Posterior cingulate gyrus (tissue), 11 donors: ENCODE data around the gene RNF220.
"Not testable (repeated sequence)": the region's sequence is repeated elsewhere in the genome, so short reads cannot be mapped to it uniquely, and the experiment has no call there.

Source experiments
- DNase-seq, 10 donors: peaks; one replicate each; pipeline versions ENCODE4 v3.0.0 to v3.0.0-alpha.2; 2020 to 2021; ENCODE audit warnings: mixed read lengths in 3 of 10
- intact Hi-C: fragments of 100-400 bp; cut with DNase I; formaldehyde crosslinking; loops from one replicate; pipeline ENCODE4 v1.15.1; 2023

RNF220 gene

GRCh38 chr1:44483089-44483874 lies 78.2 kb downstream of the RNF220 start:
- intact Hi-C loops: no loop called here
- no peak for DNase-seq

- DNase-seq: no peak
- intact Hi-C loops: no loop called here
Observed at GRCh38 chr1:44484155-44484688, 79.2 kb downstream of the RNF220 start.

GRCh38 chr1:44485229-44485933 lies 80.3 kb downstream of the RNF220 start:
- intact Hi-C loops: no loop called here
- no peak for DNase-seq

- DNase-seq: no peak
- intact Hi-C loops: no loop called here
Observed at GRCh38 chr1:44485934-44486460, 80.9 kb downstream of the RNF220 start.

- DNase-seq: no peak
- intact Hi-C loops: no loop called here
Observed at GRCh38 chr1:44489481-44489880, 84.4 kb downstream of the RNF220 start.

- intact Hi-C loops: loop anchor here (5.0 to 10.0 kb wide), 2 partner anchors 79 to 158 kb away; no protein-coding TSS in a partner anchor
- DNase-seq: peak in 1 of 10 donors; percentile 83
Observed at GRCh38 chr1:44496541-44497171, 91.6 kb downstream of the RNF220 start.

- intact Hi-C loops: loop anchor here (5.0 to 10.0 kb wide), 2 partner anchors 80 to 157 kb away; no protein-coding TSS in a partner anchor
- peak in 1 of 10 donors; percentile 83 for DNase-seq
Observed at GRCh38 chr1:44497422-44498170, 92.5 kb downstream of the RNF220 start.

GRCh38 chr1:44499306-44499705 lies 94.3 kb downstream of the RNF220 start:
- no peak for DNase-seq
- intact Hi-C loops: loop anchor here (5.0 to 10.0 kb wide), 2 partner anchors 82 to 155 kb away; no protein-coding TSS in a partner anchor

- DNase-seq: peak in 6 of 10 donors; percentile 48 to 93 (median 68)
- intact Hi-C loops: loop anchor here (5.0 kb wide), 1 partner anchor 93 kb away; the partner anchor contains the start of gene RNF220
Observed at GRCh38 chr1:44500181-44501046, 95.4 kb downstream of the RNF220 start.

- DNase-seq: peak in 9 of 10 donors; percentile 48 to 92 (median 72)
- intact Hi-C loops: loop anchor here (5.0 kb wide), 1 partner anchor 94 kb away; the partner anchor contains the start of gene RNF220
Observed at GRCh38 chr1:44501047-44501890, 96.2 kb downstream of the RNF220 start.

- intact Hi-C loops: loop anchor here (5.0 kb wide), 1 partner anchor 96 kb away; the partner anchor contains the start of gene RNF220
Observed at GRCh38 chr1:44502823-44503222, 97.8 kb downstream of the RNF220 start.

GRCh38 chr1:44503625-44504024 lies 98.6 kb downstream of the RNF220 start:
- no peak for DNase-seq
- intact Hi-C loops: loop anchor here (5.0 kb wide), 1 partner anchor 96 kb away; the partner anchor contains the start of gene RNF220

More at GRCh38 chr1:44502823-44503222, 97.8 kb downstream of the RNF220 start:
- DNase-seq: not testable (repeated sequence)

GRCh38 chr1:44505210-44505993 lies 100.3 kb downstream of the RNF220 start:
- intact Hi-C loops: no loop called here
- DNase-seq: peak in 1 of 10 donors; percentile 44

- peak; percentile 64 to 97 (median 81) for DNase-seq
- intact Hi-C loops: loop anchor here (1.0 kb wide), 1 partner anchor 85 kb away; no protein-coding TSS in a partner anchor
Observed at GRCh38 chr1:44507490-44508396, 102.7 kb downstream of the RNF220 start.

- DNase-seq: no peak
- intact Hi-C loops: no loop called here
Observed at GRCh38 chr1:44508397-44508745, 103.3 kb downstream of the RNF220 start.

GRCh38 chr1:44511363-44511762 lies 106.3 kb downstream of the RNF220 start:
- no peak for DNase-seq
- intact Hi-C loops: no loop called here
